ENCODE results near the gene MAML2.

Gene MAML2

GRCh38 chr11:96008161-96008720, 334.8 kb downstream of the MAML2 start:
- Histone ChIP-seq H3K4me3 (ENCODE audit: low read length) (no peak overlapping the region), H3K36me3 (ENCODE audit: insufficient read depth, low read depth, low read length) (no peaks in the 10 kb centered on the region), H3K27me3 (ENCODE audit: insufficient read depth, low read length) (no peaks in the 10 kb centered on the region), H3K27ac (ENCODE audit: low read length) (no peak overlapping the region), H3K9ac (ENCODE audit: low read depth, low read length) (no peak overlapping the region), H3K4me1 (ENCODE audit: insufficient read depth, low read length) (peaks cover 17% of the 10 kb centered on the region), H3K9me3 (ENCODE audit: insufficient read depth, low read depth, low read length) (no peaks in the 10 kb centered on the region)

- Histone ChIP-seq H3K27me3 (ENCODE audit: insufficient read depth, low read length) (no peaks in the 10 kb centered on the region), H3K4me3 (ENCODE audit: low read length) (no peak overlapping the region), H3K27ac (ENCODE audit: low read length) (no peak overlapping the region), H3K9ac (ENCODE audit: low read depth, low read length) (no peak overlapping the region), H3K4me1 (ENCODE audit: insufficient read depth, low read length) (peaks cover 6% of the 10 kb centered on the region; the same call in 1 of the 2 replicates), H3K9me3 (ENCODE audit: insufficient read depth, low read depth, low read length) (no peaks in the 10 kb centered on the region), H3K36me3 (ENCODE audit: insufficient read depth, low read depth, low read length) (no peaks in the 10 kb centered on the region)
These were observed 337.0 kb downstream of the MAML2 start for GRCh38 chr11:96006037-96006436.

- Histone ChIP-seq H3K9ac (ENCODE audit: low read depth, low read length) (no peak overlapping the region), H3K9me3 (ENCODE audit: insufficient read depth, low read depth, low read length) (no peaks in the 10 kb centered on the region), H3K27me3 (ENCODE audit: insufficient read depth, low read length) (no peaks in the 10 kb centered on the region), H3K4me1 (ENCODE audit: insufficient read depth, low read length) (peaks cover 10% of the 10 kb centered on the region; the same call in 1 of the 2 replicates), H3K4me3 (ENCODE audit: low read length) (no peak overlapping the region), H3K27ac (ENCODE audit: low read length) (no peak overlapping the region), H3K36me3 (ENCODE audit: insufficient read depth, low read depth, low read length) (no peaks in the 10 kb centered on the region)
These were observed 338.1 kb downstream of the MAML2 start for GRCh38 chr11:96004862-96005261.

- H3K36me3 ChIP-seq (ENCODE audit: insufficient read depth, low read depth, low read length): no peaks in the 10 kb centered on the region
- H3K4me3 ChIP-seq (ENCODE audit: low read length): no peak overlapping the region
These were observed 340.2 kb downstream of the MAML2 start for GRCh38 chr11:96002754-96003290.

GRCh38 chr11:96002339-96002738, 340.7 kb downstream of the MAML2 start:
- Histone ChIP-seq H3K36me3 (ENCODE audit: insufficient read depth, low read depth, low read length) (no peaks in the 10 kb centered on the region), H3K27me3 (ENCODE audit: insufficient read depth, low read length) (no peaks in the 10 kb centered on the region), H3K27ac (ENCODE audit: low read length) (no peak overlapping the region), H3K9me3 (ENCODE audit: insufficient read depth, low read depth, low read length) (no peaks in the 10 kb centered on the region), H3K9ac (ENCODE audit: low read depth, low read length) (no peak overlapping the region), H3K4me3 (ENCODE audit: low read length) (no peak overlapping the region), H3K4me1 (ENCODE audit: insufficient read depth, low read length) (peaks cover 7% of the 10 kb centered on the region; the same call in 1 of the 2 replicates)

More at GRCh38 chr11:96002754-96003290, 340.2 kb downstream of the MAML2 start:
- H3K4me1 ChIP-seq (ENCODE audit: insufficient read depth, low read length): peaks cover 7% of the 10 kb centered on the region; the same call in 1 of the 2 replicates
- H3K9ac ChIP-seq (ENCODE audit: low read depth, low read length): no peak overlapping the region
- H3K9me3 ChIP-seq (ENCODE audit: insufficient read depth, low read depth, low read length): no peaks in the 10 kb centered on the region
- H3K27ac ChIP-seq (ENCODE audit: low read length): no peak overlapping the region
- no peaks in the 10 kb centered on the region for H3K27me3 ChIP-seq (ENCODE audit: insufficient read depth, low read length)

- no peak overlapping the region for H3K9ac ChIP-seq (ENCODE audit: low read depth, low read length)
- no peaks in the 10 kb centered on the region for H3K36me3 ChIP-seq (ENCODE audit: insufficient read depth, low read depth, low read length)
- H3K9me3 ChIP-seq (ENCODE audit: insufficient read depth, low read depth, low read length): no peaks in the 10 kb centered on the region
- peaks cover 7% of the 10 kb centered on the region; the same call in 1 of the 2 replicates for H3K4me1 ChIP-seq (ENCODE audit: insufficient read depth, low read length)
- no peak overlapping the region for H3K4me3 ChIP-seq (ENCODE audit: low read length)
- no peaks in the 10 kb centered on the region for H3K27me3 ChIP-seq (ENCODE audit: insufficient read depth, low read length)
- no peak overlapping the region for H3K27ac ChIP-seq (ENCODE audit: low read length)
These were observed 342.0 kb downstream of the MAML2 start for GRCh38 chr11:96001037-96001436.

- H3K27ac ChIP-seq (ENCODE audit: low read length): no peak overlapping the region
- H3K4me3 ChIP-seq (ENCODE audit: low read length): no peak overlapping the region
- no peaks in the 10 kb centered on the region for H3K27me3 ChIP-seq (ENCODE audit: insufficient read depth, low read length)
- no peaks in the 10 kb centered on the region for H3K9me3 ChIP-seq (ENCODE audit: insufficient read depth, low read depth, low read length)
- no peak overlapping the region for H3K9ac ChIP-seq (ENCODE audit: low read depth, low read length)
- peaks cover 7% of the 10 kb centered on the region; the same call in 1 of the 2 replicates for H3K4me1 ChIP-seq (ENCODE audit: insufficient read depth, low read length)
- H3K36me3 ChIP-seq (ENCODE audit: insufficient read depth, low read depth, low read length): no peaks in the 10 kb centered on the region
These were observed 343.1 kb downstream of the MAML2 start for GRCh38 chr11:95999711-96000406.

GRCh38 chr11:95996621-95997235, 346.3 kb downstream of the MAML2 start:
- no peak overlapping the region for H3K27ac ChIP-seq (ENCODE audit: low read length)

GRCh38 chr11:95994329-95994728, 348.7 kb downstream of the MAML2 start:
- H3K4me3 ChIP-seq (ENCODE audit: low read length): no peak overlapping the region
- no peaks in the 10 kb centered on the region for H3K36me3 ChIP-seq (ENCODE audit: insufficient read depth, low read depth, low read length)
- no peak overlapping the region for H3K9ac ChIP-seq (ENCODE audit: low read depth, low read length)
- H3K27ac ChIP-seq (ENCODE audit: low read length): no peak overlapping the region
- no peaks in the 10 kb centered on the region for H3K27me3 ChIP-seq (ENCODE audit: insufficient read depth, low read length)
- no peaks in the 10 kb centered on the region for H3K9me3 ChIP-seq (ENCODE audit: insufficient read depth, low read depth, low read length)
- H3K4me1 ChIP-seq (ENCODE audit: insufficient read depth, low read length): peaks cover 22% of the 10 kb centered on the region

More at GRCh38 chr11:95996621-95997235, 346.3 kb downstream of the MAML2 start:
- peaks cover 10% of the 10 kb centered on the region for H3K4me1 ChIP-seq (ENCODE audit: insufficient read depth, low read length)
- H3K9me3 ChIP-seq (ENCODE audit: insufficient read depth, low read depth, low read length): no peaks in the 10 kb centered on the region
- no peak overlapping the region for H3K9ac ChIP-seq (ENCODE audit: low read depth, low read length)
- H3K36me3 ChIP-seq (ENCODE audit: insufficient read depth, low read depth, low read length): no peaks in the 10 kb centered on the region
- H3K27me3 ChIP-seq (ENCODE audit: insufficient read depth, low read length): no peaks in the 10 kb centered on the region
- no peak overlapping the region for H3K4me3 ChIP-seq (ENCODE audit: low read length)

GRCh38 chr11:95993438-95994298, 349.3 kb downstream of the MAML2 start:
- H3K9ac ChIP-seq (ENCODE audit: low read depth, low read length): no peak overlapping the region
- H3K4me1 ChIP-seq (ENCODE audit: insufficient read depth, low read length): peaks cover 28% of the 10 kb centered on the region
- no peaks in the 10 kb centered on the region for H3K9me3 ChIP-seq (ENCODE audit: insufficient read depth, low read depth, low read length)
- H3K27ac ChIP-seq (ENCODE audit: low read length): no peak overlapping the region
- no peaks in the 10 kb centered on the region for H3K36me3 ChIP-seq (ENCODE audit: insufficient read depth, low read depth, low read length)
- H3K27me3 ChIP-seq (ENCODE audit: insufficient read depth, low read length): no peaks in the 10 kb centered on the region
- H3K4me3 ChIP-seq (ENCODE audit: low read length): no peak overlapping the region

- Histone ChIP-seq H3K4me3 (ENCODE audit: low read length) (no peak overlapping the region), H3K9ac (ENCODE audit: low read depth, low read length) (no peak overlapping the region), H3K27me3 (ENCODE audit: insufficient read depth, low read length) (no peaks in the 10 kb centered on the region), H3K9me3 (ENCODE audit: insufficient read depth, low read depth, low read length) (no peaks in the 10 kb centered on the region), H3K27ac (ENCODE audit: low read length) (no peak overlapping the region), H3K4me1 (ENCODE audit: insufficient read depth, low read length) (peaks cover 28% of the 10 kb centered on the region), H3K36me3 (ENCODE audit: insufficient read depth, low read depth, low read length) (no peaks in the 10 kb centered on the region)
These were observed 351.4 kb downstream of the MAML2 start for GRCh38 chr11:95991545-95991944.

Data from iPS-20b (cell line).